ENCODE results near the gene ENTPD8.
"Not testable (repeated sequence)": the region's sequence is repeated elsewhere in the genome, so short reads cannot be mapped to it uniquely, and the experiment has no call there.

Gene ENTPD8

GRCh38 chr9:137457406-137458193 is 16.4 kb upstream of the ENTPD8 start:
- Mint-ChIP-seq H3K4me1 (ENCODE audit: low read depth) (peaks cover 66% of the 10 kb centered on the region), H3K36me3 (ENCODE audit: low read depth) (peaks cover 47% of the 10 kb centered on the region), H3K27me3 (peaks cover 9% of the 10 kb centered on the region), H3K4me3 (peak overlapping the region; percentile 62), H3K27ac (no peak overlapping the region), H3K9me3 (no peaks in the 10 kb centered on the region)
- intact Hi-C loops (cut with micrococcal nuclease), result no loop called here

- no peaks in the 10 kb centered on the region for H3K9me3 Mint-ChIP-seq
- H3K27ac Mint-ChIP-seq, result no peak overlapping the region
- intact Hi-C loops (cut with micrococcal nuclease), result no loop called here
- H3K4me1 Mint-ChIP-seq (ENCODE audit: low read depth), result peaks cover 72% of the 10 kb centered on the region
- peaks cover 54% of the 10 kb centered on the region for H3K36me3 Mint-ChIP-seq (ENCODE audit: low read depth)
- H3K4me3 Mint-ChIP-seq, result no peak overlapping the region
- peaks cover 4% of the 10 kb centered on the region for H3K27me3 Mint-ChIP-seq
Observed at GRCh38 chr9:137456864-137457405, 15.8 kb upstream of the ENTPD8 start.

- Mint-ChIP-seq H3K27me3 (peaks cover 2% of the 10 kb centered on the region), H3K4me3 (no peak overlapping the region), H3K36me3 (ENCODE audit: low read depth) (peaks cover 55% of the 10 kb centered on the region), H3K9me3 (no peaks in the 10 kb centered on the region), H3K27ac (peak overlapping the region; percentile 45), H3K4me1 (ENCODE audit: low read depth) (peaks cover 76% of the 10 kb centered on the region)
- intact Hi-C loops (cut with micrococcal nuclease), result no loop called here
Observed at GRCh38 chr9:137456061-137456863, 15.1 kb upstream of the ENTPD8 start.

- Mint-ChIP-seq H3K27me3 (peaks cover 2% of the 10 kb centered on the region), H3K4me3 (no peak overlapping the region), H3K9me3 (no peaks in the 10 kb centered on the region), H3K4me1 (ENCODE audit: low read depth) (peaks cover 73% of the 10 kb centered on the region), H3K27ac (peak overlapping the region; percentile 45), H3K36me3 (ENCODE audit: low read depth) (peaks cover 55% of the 10 kb centered on the region)
- intact Hi-C loops (cut with micrococcal nuclease), result no loop called here
Observed at GRCh38 chr9:137455359-137455991, 14.3 kb upstream of the ENTPD8 start.

- Mint-ChIP-seq H3K4me3 (peak overlapping the region; percentile 84), H3K4me1 (ENCODE audit: low read depth) (peaks cover 75% of the 10 kb centered on the region), H3K27ac (peak overlapping the region; percentile 98), H3K36me3 (ENCODE audit: low read depth) (peaks cover 61% of the 10 kb centered on the region), H3K27me3 (peaks cover 2% of the 10 kb centered on the region), H3K9me3 (no peaks in the 10 kb centered on the region)
- intact Hi-C loops (cut with micrococcal nuclease), result no loop called here
Observed at GRCh38 chr9:137454597-137455358, 13.6 kb upstream of the ENTPD8 start.

GRCh38 chr9:137454145-137454596 is 13.0 kb upstream of the ENTPD8 start:
- peaks cover 2% of the 10 kb centered on the region for H3K27me3 Mint-ChIP-seq
- H3K9me3 Mint-ChIP-seq, result no peaks in the 10 kb centered on the region
- H3K4me3 Mint-ChIP-seq, result peak overlapping the region; percentile 84
- peaks cover 67% of the 10 kb centered on the region for H3K36me3 Mint-ChIP-seq (ENCODE audit: low read depth)
- peaks cover 78% of the 10 kb centered on the region for H3K4me1 Mint-ChIP-seq (ENCODE audit: low read depth)
- H3K27ac Mint-ChIP-seq, result peak overlapping the region; percentile 98
- intact Hi-C loops (cut with micrococcal nuclease), result no loop called here

- intact Hi-C loops (cut with micrococcal nuclease), result no loop called here
- Mint-ChIP-seq H3K4me3 (peak overlapping the region; percentile 77), H3K36me3 (ENCODE audit: low read depth) (peaks cover 72% of the 10 kb centered on the region), H3K9me3 (no peaks in the 10 kb centered on the region), H3K27ac (peak overlapping the region; percentile 98), H3K27me3 (peaks cover 2% of the 10 kb centered on the region), H3K4me1 (ENCODE audit: low read depth) (peaks cover 83% of the 10 kb centered on the region)
Observed at GRCh38 chr9:137453643-137454081, 12.5 kb upstream of the ENTPD8 start.

- H3K4me3 Mint-ChIP-seq, result peak overlapping the region; percentile 77
- no peaks in the 10 kb centered on the region for H3K9me3 Mint-ChIP-seq
- H3K36me3 Mint-ChIP-seq (ENCODE audit: low read depth), result peaks cover 78% of the 10 kb centered on the region
- H3K27ac Mint-ChIP-seq, result peak overlapping the region; percentile 98
- peaks cover 2% of the 10 kb centered on the region for H3K27me3 Mint-ChIP-seq
- peaks cover 89% of the 10 kb centered on the region for H3K4me1 Mint-ChIP-seq (ENCODE audit: low read depth)
- intact Hi-C loops (cut with micrococcal nuclease), result no loop called here
Observed at GRCh38 chr9:137452761-137453642, 11.8 kb upstream of the ENTPD8 start.

GRCh38 chr9:137452006-137452760 is 11.0 kb upstream of the ENTPD8 start:
- no peaks in the 10 kb centered on the region for H3K27me3 Mint-ChIP-seq
- H3K9me3 Mint-ChIP-seq, result no peaks in the 10 kb centered on the region
- H3K4me1 Mint-ChIP-seq (ENCODE audit: low read depth), result peaks cover 90% of the 10 kb centered on the region
- intact Hi-C loops (cut with micrococcal nuclease), result no loop called here
- H3K4me3 Mint-ChIP-seq, result no peak overlapping the region
- peaks cover 77% of the 10 kb centered on the region for H3K36me3 Mint-ChIP-seq (ENCODE audit: low read depth)
- H3K27ac Mint-ChIP-seq, result peak overlapping the region; percentile 98

- H3K36me3 Mint-ChIP-seq (ENCODE audit: low read depth), result peaks cover 70% of the 10 kb centered on the region
- not testable (repeated sequence) for H3K9me3 Mint-ChIP-seq, H3K4me3 Mint-ChIP-seq
Observed at GRCh38 chr9:137451264-137452005, 10.3 kb upstream of the ENTPD8 start.

GRCh38 chr9:137450539-137451222 is 9.5 kb upstream of the ENTPD8 start:
- H3K27me3 Mint-ChIP-seq; H3K9me3 Mint-ChIP-seq; H3K4me3 Mint-ChIP-seq; intact Hi-C loops (cut with micrococcal nuclease): not testable (repeated sequence)
- peak overlapping the region; percentile 50 for H3K27ac Mint-ChIP-seq
- H3K36me3 Mint-ChIP-seq (ENCODE audit: low read depth), result peaks cover 62% of the 10 kb centered on the region
- H3K4me1 Mint-ChIP-seq (ENCODE audit: low read depth), result peaks cover 87% of the 10 kb centered on the region

More at GRCh38 chr9:137451264-137452005, 10.3 kb upstream of the ENTPD8 start:
- H3K4me1 Mint-ChIP-seq (ENCODE audit: low read depth), result peaks cover 90% of the 10 kb centered on the region
- intact Hi-C loops (cut with micrococcal nuclease); H3K27me3 Mint-ChIP-seq: not testable (repeated sequence)
- H3K27ac Mint-ChIP-seq, result peak overlapping the region; percentile 98
